Ishikawa (cell line): ENCODE measurements around the gene TNNI3.

Source experiments
- MAX ChIP-seq: IDR thresholded peaks from 2 replicates; pipeline ENCODE4 v1.6.1; 2012
- REST ChIP-seq: IDR thresholded peaks from 2 replicates; pipeline ENCODE4 v1.6.1; 2012; ENCODE audit warnings: low read depth, mild to moderate bottlenecking

DNA sequence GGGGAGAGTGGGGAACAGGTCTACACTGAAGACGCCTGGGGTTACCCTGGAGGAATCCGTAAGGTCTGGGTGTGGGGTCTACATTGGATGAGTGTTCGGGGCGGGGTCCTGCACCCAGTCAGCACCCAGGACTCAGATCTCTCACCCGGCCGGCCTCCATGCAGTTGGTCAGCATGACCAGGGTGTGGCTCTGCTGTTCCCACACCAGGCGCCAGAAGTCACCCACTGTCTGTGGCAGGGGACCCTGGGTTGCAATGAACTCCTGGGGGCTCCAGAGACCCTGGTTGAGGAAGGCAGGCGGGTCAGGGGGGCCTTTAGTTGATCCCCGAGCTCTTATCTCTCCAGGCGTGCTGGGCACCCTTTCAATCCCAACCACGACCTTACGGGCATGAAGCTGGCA, 28.5 kb upstream of the TNNI3 start:
- TF ChIP-seq REST (no peak), MAX (no peak)
